H1 (cell line): ENCODE results near the gene DAB2IP.

Source experiments
- MAFK ChIP-seq: IDR thresholded peaks from 2 replicates; pipeline ENCODE4 v1.6.1; 2012; ENCODE audit warnings: low read depth, mild to moderate bottlenecking, improper control_type of control experiment, low read length
- POLR2A ChIP-seq, 2 experiments: IDR thresholded peaks; 1 replicate in 1 of 2; 2 replicates in 1 of 2; pipeline ENCODE4 v1.6.1; 2011; ENCODE audit warnings: low read depth in 2 of 2, low read length in 2 of 2, mild to moderate bottlenecking in 2 of 2; ENCODE audit errors: control extremely low read depth in 1 of 2
- TF ChIP-seq, protein P1 (sequence below), 3 experiments: IDR thresholded peaks; 1 replicate in 2 of 3; 2 replicates in 1 of 3; pipeline versions ENCODE4 v1.5.1 to v1.6.1; 2011; ENCODE audit warnings: low read length in 3 of 3, mild to moderate bottlenecking in 3 of 3, inconsistent platforms in 2 of 3, low read depth in 1 of 3, moderate library complexity in 1 of 3; ENCODE audit not compliant: insufficient read depth in 1 of 3; ENCODE audit errors: control extremely low read depth in 1 of 3

DNA sequence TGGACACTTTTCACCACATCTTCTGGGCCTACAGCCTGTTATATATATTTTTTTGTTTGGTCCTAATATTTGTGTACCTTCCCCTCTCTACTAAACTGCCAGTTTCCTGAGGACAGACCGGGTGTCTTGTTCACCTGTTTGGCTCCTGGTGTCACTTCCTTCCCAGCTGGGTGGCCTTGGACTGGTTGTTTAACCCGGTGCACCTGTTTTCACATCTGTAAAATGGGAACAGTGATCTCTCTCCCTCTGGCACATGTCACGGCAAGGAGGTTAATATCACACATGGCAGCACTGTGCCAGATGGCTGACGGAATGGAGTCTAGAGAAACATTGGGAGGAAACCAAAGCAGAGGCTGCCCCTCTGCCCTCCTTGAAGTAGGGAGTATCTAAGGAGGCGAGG, 79.7 kb downstream of the DAB2IP start:
- TF ChIP-seq, protein P1, sequence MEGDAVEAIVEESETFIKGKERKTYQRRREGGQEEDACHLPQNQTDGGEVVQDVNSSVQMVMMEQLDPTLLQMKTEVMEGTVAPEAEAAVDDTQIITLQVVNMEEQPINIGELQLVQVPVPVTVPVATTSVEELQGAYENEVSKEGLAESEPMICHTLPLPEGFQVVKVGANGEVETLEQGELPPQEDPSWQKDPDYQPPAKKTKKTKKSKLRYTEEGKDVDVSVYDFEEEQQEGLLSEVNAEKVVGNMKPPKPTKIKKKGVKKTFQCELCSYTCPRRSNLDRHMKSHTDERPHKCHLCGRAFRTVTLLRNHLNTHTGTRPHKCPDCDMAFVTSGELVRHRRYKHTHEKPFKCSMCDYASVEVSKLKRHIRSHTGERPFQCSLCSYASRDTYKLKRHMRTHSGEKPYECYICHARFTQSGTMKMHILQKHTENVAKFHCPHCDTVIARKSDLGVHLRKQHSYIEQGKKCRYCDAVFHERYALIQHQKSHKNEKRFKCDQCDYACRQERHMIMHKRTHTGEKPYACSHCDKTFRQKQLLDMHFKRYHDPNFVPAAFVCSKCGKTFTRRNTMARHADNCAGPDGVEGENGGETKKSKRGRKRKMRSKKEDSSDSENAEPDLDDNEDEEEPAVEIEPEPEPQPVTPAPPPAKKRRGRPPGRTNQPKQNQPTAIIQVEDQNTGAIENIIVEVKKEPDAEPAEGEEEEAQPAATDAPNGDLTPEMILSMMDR (IDR thresholded peaks at IDR 0.05; ENCODE audit: control extremely low read depth in 1 of 3, insufficient read depth in 1 of 3, low read depth in 1 of 3, low read length in 3 of 3), result no peak
- no peak for TF ChIP-seq POLR2A (IDR thresholded peaks at IDR 0.05; ENCODE audit: control extremely low read depth in 1 of 2, low read depth in 2 of 2, low read length in 2 of 2)
- no peak for TF ChIP-seq MAFK
